Panc1 (cell line): Measurements from ENCODE around the gene MAP3K6. TPM values are rescaled to one million over a fixed set of nuclear protein-coding genes. Genes with fewer than 3 reads are reported as not detected.

ENCODE experiments used
- ATAC-seq: fragments of 200-7000 bp; cut with Tn5 transposase; 2 replicates; pipeline ENCODE4 v1.9.1; 2020; ENCODE audit warnings: mild to moderate bottlenecking, moderate library complexity
- BruUV-seq: library from RNA; stranded (reverse); fragments of 400-500 nt; replicated peaks from 2 replicates; lab custom pipeline; 2021; lab: Mats Ljungman, UMichigan
- CTCF ChIA-PET: fragments of 300-600 bp; sonication (Branson Sonifier 250); formaldehyde crosslinking; loops from one replicate; lab custom pipeline; 2022; ENCODE audit warnings: antibody characterized with exemption; lab: Charles Lee
- POLR2A ChIA-PET: fragments of 300-600 bp; sonication (Branson Sonifier 250); formaldehyde crosslinking; loops from one replicate; lab custom pipeline; 2022; ENCODE audit warnings: antibody characterized with exemption; lab: Charles Lee
- DNase-seq: peaks from one replicate; pipeline ENCODE4 v3.0.0-alpha.2; 2010; ENCODE audit warnings: low read depth, low spot score
- H3K27ac ChIP-seq: 2 replicates; pipeline ENCODE4 v1.5.1; 2011; ENCODE audit warnings: mild to moderate bottlenecking, low read length, inconsistent platforms
- H3K27me3 ChIP-seq: fragments of 200-500 bp; sonication (Bioruptor generic); 2 replicates; pipeline ENCODE4 v1.6.0; 2014; ENCODE audit warnings: low read length, inconsistent platforms; ENCODE audit not compliant: control insufficient read depth, insufficient read depth
- H3K36me3 ChIP-seq: fragments of 200-500 bp; sonication (Bioruptor generic); 2 replicates; pipeline ENCODE4 v1.5.1; 2014; ENCODE audit warnings: inconsistent platforms, mild to moderate bottlenecking, low read length, moderate library complexity; ENCODE audit not compliant: control insufficient read depth, insufficient read depth
- H3K4me1 ChIP-seq: 2 replicates; pipeline ENCODE4 v1.5.1; 2011; ENCODE audit warnings: inconsistent platforms, mild to moderate bottlenecking, low read length, moderate library complexity; ENCODE audit not compliant: control insufficient read depth, insufficient read depth
- H3K4me3 ChIP-seq, 2 experiments: 2 replicates each; pipeline ENCODE4 v1.5.1; 2011 to 2012; ENCODE audit warnings: low read depth in 2 of 2, low read length in 2 of 2, mild to moderate bottlenecking in 2 of 2, inconsistent platforms in 1 of 2, moderate library complexity in 1 of 2
- H3K9me3 ChIP-seq: fragments of 200-500 bp; sonication (Bioruptor generic); 2 replicates; pipeline ENCODE4 v1.5.1; 2014; ENCODE audit warnings: low read depth, mild to moderate bottlenecking, inconsistent platforms, low read length, moderate library complexity; ENCODE audit not compliant: control insufficient read depth, insufficient read depth
- CTCF ChIP-seq: fragments of 450-650 bp; IDR thresholded peaks from 2 replicates; pipeline ENCODE4 v1.5.1; 2017; ENCODE audit warnings: mild to moderate bottlenecking
- POLR2AphosphoS5 ChIP-seq: IDR thresholded peaks from 2 replicates; pipeline ENCODE4 v1.6.1; 2012; ENCODE audit warnings: mild to moderate bottlenecking, low read depth, low read length, moderate library complexity
- REST ChIP-seq, 2 experiments: IDR thresholded peaks; 2 replicates each; pipeline ENCODE4 v1.6.1; 2011 to 2012; ENCODE audit warnings: low read depth in 2 of 2, control low read depth in 1 of 2, low read length in 1 of 2, mild to moderate bottlenecking in 1 of 2, moderate library complexity in 1 of 2; ENCODE audit not compliant: insufficient read depth in 1 of 2
- SIN3A ChIP-seq: IDR thresholded peaks from 2 replicates; pipeline ENCODE4 v1.6.1; 2012; ENCODE audit warnings: low read depth, mild to moderate bottlenecking, low read length, moderate library complexity, borderline replicate concordance; ENCODE audit not compliant: insufficient read depth
- TCF7L2 ChIP-seq: IDR thresholded peaks from 2 replicates; pipeline ENCODE4 v1.6.1; 2011; ENCODE audit warnings: mild to moderate bottlenecking, low read depth, low read length, inconsistent platforms
- in situ Hi-C: cut with HindIII; loops from 2 replicates; pipeline ENCODE4 v1.10.0; 2016; ENCODE audit warnings: low sequenced_read_pairs, low pct_unique_long_range_greater_than_20kb
- intact Hi-C: fragments of 100-400 bp; cut with micrococcal nuclease; formaldehyde crosslinking; loops from one replicate; pipeline ENCODE4 v1.10.0; 2022; ENCODE audit not compliant: unreplicated experiment
- total RNA-seq: library from RNA; stranded (reverse); gene quantifications from one replicate; pipeline ENCODE4 v1.2.1, GENCODE V29; 2021; ENCODE audit not compliant: unreplicated experiment

Gene MAP3K6
- total RNA-seq, 1 experiment from 2014 or later: 56.9 TPM

DNA sequence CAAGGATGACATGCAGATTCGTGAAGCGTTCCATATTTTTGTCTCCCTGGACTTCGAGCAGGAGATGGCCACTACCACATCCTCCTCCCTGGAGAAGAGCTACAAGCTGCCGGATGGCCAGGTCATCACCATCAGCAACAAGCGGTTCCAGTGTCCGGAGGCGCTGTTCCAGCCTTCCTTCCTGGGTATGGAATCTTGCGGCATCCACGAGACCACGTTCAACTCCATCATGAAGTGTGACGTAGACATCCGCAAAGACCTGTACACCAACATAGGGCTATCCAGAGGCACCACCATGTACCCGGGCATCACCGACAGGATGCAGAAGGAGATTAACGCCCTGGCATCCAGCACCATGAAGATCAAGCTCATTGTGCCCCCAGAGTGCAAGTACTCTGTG is 41.5 kb downstream of the MAP3K6 start:
- Histone ChIP-seq H3K27ac (no peak overlapping the region), H3K9me3 (no peaks in the 10 kb centered on the region), H3K4me3 (no peak overlapping the region), H3K4me1 (peaks cover 11% of the 10 kb centered on the region; the same call in 1 of the 2 replicates), H3K36me3 (peaks cover 10% of the 10 kb centered on the region; the same call in 1 of the 2 replicates), H3K27me3 (no peaks in the 10 kb centered on the region)
- no peak for ATAC-seq
- TF ChIP-seq POLR2AphosphoS5 (no peak), TCF7L2 (no peak), SIN3A (no peak), REST (IDR thresholded peaks at IDR 0.05; ENCODE audit: insufficient read depth in 1 of 2, low read depth in 2 of 2, low read length in 1 of 2) (no peak), CTCF (no peak)
- CTCF ChIA-PET: no interaction called here
- no TSS peak for BruUV-seq
- in situ Hi-C loops (no loop called here), intact Hi-C loops (no loop called here)
- POLR2A ChIA-PET: no interaction called here
- DNase-seq: no peak

- TF ChIP-seq REST (IDR thresholded peaks at IDR 0.05; ENCODE audit: insufficient read depth in 1 of 2, low read depth in 2 of 2, low read length in 1 of 2) (no peak), TCF7L2 (no peak), POLR2AphosphoS5 (no peak), SIN3A (no peak), CTCF (no peak)
- CTCF ChIA-PET: interaction anchor here (0.5 to 0.7 kb wide), 3 partner anchors 10 to 1408 kb away, joined by 3 to 8 read pairs (median 7); no protein-coding TSS in a partner anchor
- H3K27ac ChIP-seq: peak overlapping the region; percentile 98
- DNase-seq (no peak), ATAC-seq (no peak)
- intact Hi-C loops (no loop called here), in situ Hi-C loops (no loop called here)
- peaks cover 10% of the 10 kb centered on the region; the same call in 1 of the 2 replicates for H3K36me3 ChIP-seq
- POLR2A ChIA-PET: interaction anchor here (1.0 kb wide), 1 partner anchor 10 kb away, joined by 3 read pairs; no protein-coding TSS in a partner anchor
- peaks cover 11% of the 10 kb centered on the region; the same call in 1 of the 2 replicates for H3K4me1 ChIP-seq
- BruUV-seq: no TSS peak
- H3K27me3 ChIP-seq: no peaks in the 10 kb centered on the region
- no peaks in the 10 kb centered on the region for H3K9me3 ChIP-seq
- peak overlapping the region; percentile 100 for H3K4me3 ChIP-seq
These were observed 44.1 kb downstream of the MAP3K6 start for GRCh38 chr1:27322569-27323240.
